HepG2 (cell line): ENCODE data around the gene IFNLR1.

Experiments
- CTCF ChIP-seq: sonication (generic); formaldehyde crosslinking; IDR thresholded peaks from 2 replicates; pipeline ENCODE4 v1.5.0; 2020; ENCODE audit warnings: mild to moderate bottlenecking, missing genetic modification reagents, moderate library complexity
- ESRRA ChIP-seq: sonication (generic); formaldehyde crosslinking; IDR thresholded peaks from 2 replicates; pipeline ENCODE4 v1.5.1; 2020; ENCODE audit warnings: mild to moderate bottlenecking, low read depth, missing genetic modification reagents
- RNF219 ChIP-seq: sonication (generic); formaldehyde crosslinking; IDR thresholded peaks from 2 replicates; pipeline ENCODE4 v1.5.0; 2020; ENCODE audit warnings: mild to moderate bottlenecking, missing genetic modification reagents
- STAT6 ChIP-seq: sonication (generic); formaldehyde crosslinking; IDR thresholded peaks from 2 replicates; pipeline ENCODE4 v1.4.0; 2020; ENCODE audit warnings: missing genetic modification reagents, mild to moderate bottlenecking, borderline replicate concordance
- ZBTB8A ChIP-seq: sonication (generic); formaldehyde crosslinking; IDR thresholded peaks from 2 replicates; pipeline ENCODE4 v1.4.0; 2020; ENCODE audit warnings: mild to moderate bottlenecking, low read depth, missing genetic modification reagents, borderline replicate concordance
- ZNF263 ChIP-seq: sonication (generic); formaldehyde crosslinking; IDR thresholded peaks from 2 replicates; pipeline ENCODE4 v1.4.0; 2020; ENCODE audit warnings: missing genetic modification reagents
- ZNF607 ChIP-seq: sonication (generic); formaldehyde crosslinking; IDR thresholded peaks from 2 replicates; pipeline ENCODE4 v1.5.1; 2020; ENCODE audit warnings: missing genetic modification reagents, mild to moderate bottlenecking, borderline replicate concordance
- TF ChIP-seq, protein P1 (sequence below): sonication (generic); formaldehyde crosslinking; IDR thresholded peaks from 2 replicates; pipeline ENCODE4; 2020; ENCODE audit warnings: missing genetic modification reagents, mild to moderate bottlenecking, borderline replicate concordance

DNA sequence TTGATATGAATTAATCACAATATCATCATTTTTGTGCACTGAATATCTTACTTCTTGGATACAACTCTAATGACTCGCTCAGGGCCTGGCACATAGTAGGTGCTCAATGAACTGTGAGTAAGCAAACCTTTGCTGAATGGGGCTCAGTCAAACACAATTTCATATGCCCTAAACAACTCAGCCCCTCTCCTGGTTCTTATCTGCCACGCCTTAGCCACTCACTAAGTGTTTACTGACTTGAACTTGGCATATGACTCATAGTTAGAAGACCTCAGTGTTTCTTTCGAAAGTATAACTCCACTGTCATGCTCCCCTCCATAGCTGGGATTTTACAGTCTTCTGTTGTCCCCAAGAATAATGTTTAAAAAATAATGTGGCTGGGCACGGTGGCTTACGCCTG lies 4.8 kb upstream of the IFNLR1 start:
- TF ChIP-seq ZNF263 (no peak), STAT6 (no peak), RNF219 (no peak), ZBTB8A (CRISPR knock-in tag) (no peak), ZNF607 (CRISPR knock-in tag) (no peak), CTCF (no peak), ESRRA (no peak)
- TF ChIP-seq, protein P1, sequence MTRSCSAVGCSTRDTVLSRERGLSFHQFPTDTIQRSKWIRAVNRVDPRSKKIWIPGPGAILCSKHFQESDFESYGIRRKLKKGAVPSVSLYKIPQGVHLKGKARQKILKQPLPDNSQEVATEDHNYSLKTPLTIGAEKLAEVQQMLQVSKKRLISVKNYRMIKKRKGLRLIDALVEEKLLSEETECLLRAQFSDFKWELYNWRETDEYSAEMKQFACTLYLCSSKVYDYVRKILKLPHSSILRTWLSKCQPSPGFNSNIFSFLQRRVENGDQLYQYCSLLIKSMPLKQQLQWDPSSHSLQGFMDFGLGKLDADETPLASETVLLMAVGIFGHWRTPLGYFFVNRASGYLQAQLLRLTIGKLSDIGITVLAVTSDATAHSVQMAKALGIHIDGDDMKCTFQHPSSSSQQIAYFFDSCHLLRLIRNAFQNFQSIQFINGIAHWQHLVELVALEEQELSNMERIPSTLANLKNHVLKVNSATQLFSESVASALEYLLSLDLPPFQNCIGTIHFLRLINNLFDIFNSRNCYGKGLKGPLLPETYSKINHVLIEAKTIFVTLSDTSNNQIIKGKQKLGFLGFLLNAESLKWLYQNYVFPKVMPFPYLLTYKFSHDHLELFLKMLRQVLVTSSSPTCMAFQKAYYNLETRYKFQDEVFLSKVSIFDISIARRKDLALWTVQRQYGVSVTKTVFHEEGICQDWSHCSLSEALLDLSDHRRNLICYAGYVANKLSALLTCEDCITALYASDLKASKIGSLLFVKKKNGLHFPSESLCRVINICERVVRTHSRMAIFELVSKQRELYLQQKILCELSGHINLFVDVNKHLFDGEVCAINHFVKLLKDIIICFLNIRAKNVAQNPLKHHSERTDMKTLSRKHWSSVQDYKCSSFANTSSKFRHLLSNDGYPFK (CRISPR knock-in tag): no peak
